Transverse colon (tissue), 3 donors: ENCODE data around the gene HOXB1.

Experiments used
- CTCF ChIP-seq, 5 experiments: fragments of 200-600 bp in 3 of 5; fragments of 450-650 bp in 2 of 5; sonication (generic) in 3 of 5; IDR thresholded peaks; 1 replicate in 2 of 5; 2 replicates in 3 of 5; pipeline ENCODE4 v1.5.1; 2016 to 2017; ENCODE audit warnings: antibody characterized with exemption in 5 of 5, inconsistent platforms in 3 of 5, mild to moderate bottlenecking in 2 of 5, moderate library complexity in 1 of 5
- POLR2A ChIP-seq: fragments of 450-650 bp; IDR thresholded peaks from one replicate; pipeline ENCODE4 v1.6.1; 2016; ENCODE audit warnings: antibody characterized with exemption, mild to moderate bottlenecking, moderate library complexity

DNA sequence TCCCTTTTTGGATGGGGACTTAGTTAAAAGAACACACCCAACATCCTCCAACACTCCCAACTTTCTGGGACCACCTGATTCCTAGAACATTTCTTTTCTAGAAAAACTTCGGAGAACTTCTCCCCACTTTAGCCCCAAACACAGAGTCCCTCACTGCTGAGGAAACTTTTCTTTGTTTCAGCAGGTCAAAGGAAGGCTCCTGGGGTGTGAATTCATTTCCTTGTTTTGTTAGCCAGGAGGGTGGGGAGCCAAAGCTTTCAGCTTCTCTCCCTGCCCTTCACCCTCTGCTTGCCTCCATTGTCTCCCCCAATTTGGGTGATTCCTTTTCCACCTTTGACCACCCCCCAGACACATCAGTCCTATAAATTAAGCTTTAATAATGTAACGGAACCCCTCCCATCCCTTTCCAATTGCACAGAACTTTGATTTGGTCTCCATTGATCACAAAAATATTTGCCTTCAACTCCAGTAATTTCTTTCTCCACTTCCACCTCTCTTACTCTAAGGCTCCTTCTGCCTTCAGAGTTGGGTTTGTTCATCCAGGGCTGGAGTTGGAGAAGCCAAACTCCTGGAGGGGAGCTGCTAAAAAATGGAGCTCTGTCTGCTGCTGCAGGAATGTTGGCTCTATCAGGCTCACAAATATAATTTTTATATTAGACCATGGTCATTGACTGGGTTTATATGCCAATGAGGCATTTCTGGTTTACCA lies 37.0 kb upstream of the HOXB1 start:
- no peak for TF ChIP-seq CTCF (IDR thresholded peaks at IDR 0.05)
- TF ChIP-seq POLR2A, result no peak
